ENCODE data around the gene THEM5. TPM values are rescaled to one million over a fixed set of nuclear protein-coding genes. Genes with fewer than 3 reads are reported as not detected.
A peak's percentile ranks its signal among the peaks of the same experiment; 100 is the strongest.

The THEM5 gene
- total RNA-seq, 1 donor from 2014 or later = not detected

DNA sequence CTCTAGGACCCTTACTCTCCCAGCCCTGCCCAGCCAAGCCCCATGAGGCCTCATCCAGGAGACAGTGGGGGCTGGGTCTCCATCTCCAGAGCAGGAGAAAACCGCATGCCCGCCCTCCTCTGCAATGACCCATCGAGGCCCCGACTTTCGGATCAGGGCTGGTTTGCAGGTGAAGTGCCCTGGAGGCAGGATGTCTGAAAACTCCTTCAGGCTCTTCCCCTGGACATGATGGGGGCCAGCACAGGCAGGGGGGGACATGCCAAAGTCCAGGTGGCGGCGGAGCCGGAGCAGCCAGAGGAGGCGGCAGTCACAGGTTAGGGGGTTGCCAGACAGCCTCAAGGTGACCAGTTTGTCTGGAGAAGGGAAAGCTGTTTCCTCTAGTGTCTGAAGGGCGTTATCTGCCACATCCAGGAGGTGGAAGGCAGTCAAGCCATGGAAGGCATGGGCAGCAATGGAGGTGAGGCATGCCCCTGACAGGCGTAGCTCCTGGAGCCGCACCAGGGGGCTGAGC is 52.1 kb downstream of the THEM5 start:
- H3K27me3 Mint-ChIP-seq (ENCODE audit: unreplicated experiment) = peaks cover 56% of the 10 kb centered on the region
- H3K27ac Mint-ChIP-seq (ENCODE audit: unreplicated experiment) = no peak overlapping the region
- H3K9me3 Mint-ChIP-seq (ENCODE audit: unreplicated experiment) = no peaks in the 10 kb centered on the region
- no peaks in the 10 kb centered on the region for H3K36me3 Mint-ChIP-seq (ENCODE audit: unreplicated experiment)
- DNase-seq (ENCODE audit: extremely low spot score, unreplicated experiment) = peak; percentile 76
- TF ChIP-seq, protein P1, sequence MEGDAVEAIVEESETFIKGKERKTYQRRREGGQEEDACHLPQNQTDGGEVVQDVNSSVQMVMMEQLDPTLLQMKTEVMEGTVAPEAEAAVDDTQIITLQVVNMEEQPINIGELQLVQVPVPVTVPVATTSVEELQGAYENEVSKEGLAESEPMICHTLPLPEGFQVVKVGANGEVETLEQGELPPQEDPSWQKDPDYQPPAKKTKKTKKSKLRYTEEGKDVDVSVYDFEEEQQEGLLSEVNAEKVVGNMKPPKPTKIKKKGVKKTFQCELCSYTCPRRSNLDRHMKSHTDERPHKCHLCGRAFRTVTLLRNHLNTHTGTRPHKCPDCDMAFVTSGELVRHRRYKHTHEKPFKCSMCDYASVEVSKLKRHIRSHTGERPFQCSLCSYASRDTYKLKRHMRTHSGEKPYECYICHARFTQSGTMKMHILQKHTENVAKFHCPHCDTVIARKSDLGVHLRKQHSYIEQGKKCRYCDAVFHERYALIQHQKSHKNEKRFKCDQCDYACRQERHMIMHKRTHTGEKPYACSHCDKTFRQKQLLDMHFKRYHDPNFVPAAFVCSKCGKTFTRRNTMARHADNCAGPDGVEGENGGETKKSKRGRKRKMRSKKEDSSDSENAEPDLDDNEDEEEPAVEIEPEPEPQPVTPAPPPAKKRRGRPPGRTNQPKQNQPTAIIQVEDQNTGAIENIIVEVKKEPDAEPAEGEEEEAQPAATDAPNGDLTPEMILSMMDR (IDR thresholded peaks at IDR 0.05) = no peak
- no peaks in the 10 kb centered on the region for H3K4me1 Mint-ChIP-seq (ENCODE audit: unreplicated experiment)
- H3K4me3 Mint-ChIP-seq (ENCODE audit: unreplicated experiment) = no peak overlapping the region

DNA sequence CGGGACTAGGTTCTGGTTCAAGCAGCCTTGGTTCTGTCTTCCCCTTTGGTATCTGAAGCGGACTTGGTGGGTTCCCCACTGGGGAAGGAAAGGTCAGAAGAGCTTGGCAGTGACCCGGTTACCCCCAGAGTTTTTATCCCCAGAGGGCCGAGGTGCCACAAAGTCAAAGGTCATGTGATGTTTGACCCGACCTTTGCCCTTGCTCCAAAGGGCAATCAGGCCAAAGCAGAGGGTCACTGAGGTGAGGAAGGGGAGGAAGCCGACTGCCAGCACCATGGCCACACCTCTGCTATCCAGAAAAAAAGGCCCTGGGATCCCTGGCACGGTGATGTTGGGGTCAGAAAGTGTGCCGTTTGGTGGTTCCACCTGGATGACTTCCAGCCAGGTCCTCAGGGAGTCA is 52.7 kb downstream of the THEM5 start:
- TF ChIP-seq, protein P1 (IDR thresholded peaks at IDR 0.05) = no peak
- no peaks in the 10 kb centered on the region for H3K36me3 Mint-ChIP-seq (ENCODE audit: unreplicated experiment)
- H3K4me3 Mint-ChIP-seq (ENCODE audit: unreplicated experiment) = no peak overlapping the region
- no peak overlapping the region for H3K27ac Mint-ChIP-seq (ENCODE audit: unreplicated experiment)
- H3K27me3 Mint-ChIP-seq (ENCODE audit: unreplicated experiment) = peaks cover 52% of the 10 kb centered on the region
- no peak for DNase-seq (ENCODE audit: extremely low spot score, unreplicated experiment)
- H3K9me3 Mint-ChIP-seq (ENCODE audit: unreplicated experiment) = no peaks in the 10 kb centered on the region
- H3K4me1 Mint-ChIP-seq (ENCODE audit: unreplicated experiment) = no peaks in the 10 kb centered on the region

DNA sequence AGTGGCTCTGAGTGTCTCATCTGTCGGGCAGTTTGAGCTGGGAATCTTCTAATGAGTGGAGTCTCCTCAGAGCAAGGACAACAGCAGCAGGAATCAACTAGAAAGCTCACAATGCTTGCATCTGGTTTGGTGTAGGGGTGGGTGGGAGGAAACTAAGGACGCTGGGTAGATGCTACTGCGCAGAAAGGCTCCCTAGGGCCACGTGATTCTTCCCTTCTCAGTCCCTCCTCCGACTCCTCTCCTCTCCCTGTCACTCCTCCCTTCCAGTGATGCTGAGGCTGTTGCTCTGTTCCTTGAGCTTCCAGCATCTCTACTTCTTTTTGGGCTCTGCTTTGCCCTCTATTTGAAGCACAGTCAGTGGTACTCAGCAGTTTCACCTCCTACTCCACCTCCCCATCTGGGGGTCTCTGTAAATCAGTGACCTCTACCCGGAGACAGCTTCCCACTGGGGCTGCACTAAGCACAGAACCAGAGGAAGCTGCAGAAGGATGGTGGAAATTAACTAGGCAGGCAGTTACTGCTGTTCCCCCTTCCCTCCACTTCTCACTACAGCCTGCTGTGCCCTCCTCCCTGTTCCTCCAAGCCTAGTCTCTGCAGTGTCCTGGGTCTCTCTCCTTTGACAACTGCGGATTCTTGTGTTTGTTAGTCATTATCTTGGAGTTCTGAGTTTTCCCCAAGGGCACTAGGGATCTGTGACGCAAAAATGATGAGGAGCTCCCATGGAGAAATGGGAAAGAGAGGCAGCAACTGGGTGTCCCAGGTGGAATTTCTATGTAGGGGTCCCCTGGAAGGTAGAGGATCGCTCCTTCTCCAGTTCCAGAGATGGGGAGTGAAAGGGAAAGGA is 54.1 kb downstream of the THEM5 start:
- H3K4me3 Mint-ChIP-seq (ENCODE audit: unreplicated experiment) = no peak overlapping the region
- no peak overlapping the region for H3K27ac Mint-ChIP-seq (ENCODE audit: unreplicated experiment)
- no peaks in the 10 kb centered on the region for H3K9me3 Mint-ChIP-seq (ENCODE audit: unreplicated experiment)
- H3K36me3 Mint-ChIP-seq (ENCODE audit: unreplicated experiment) = no peaks in the 10 kb centered on the region
- no peaks in the 10 kb centered on the region for H3K4me1 Mint-ChIP-seq (ENCODE audit: unreplicated experiment)
- DNase-seq (ENCODE audit: extremely low spot score, unreplicated experiment) = no peak
- H3K27me3 Mint-ChIP-seq (ENCODE audit: unreplicated experiment) = peaks cover 38% of the 10 kb centered on the region
- TF ChIP-seq, protein P1 (IDR thresholded peaks at IDR 0.05) = no peak

DNA sequence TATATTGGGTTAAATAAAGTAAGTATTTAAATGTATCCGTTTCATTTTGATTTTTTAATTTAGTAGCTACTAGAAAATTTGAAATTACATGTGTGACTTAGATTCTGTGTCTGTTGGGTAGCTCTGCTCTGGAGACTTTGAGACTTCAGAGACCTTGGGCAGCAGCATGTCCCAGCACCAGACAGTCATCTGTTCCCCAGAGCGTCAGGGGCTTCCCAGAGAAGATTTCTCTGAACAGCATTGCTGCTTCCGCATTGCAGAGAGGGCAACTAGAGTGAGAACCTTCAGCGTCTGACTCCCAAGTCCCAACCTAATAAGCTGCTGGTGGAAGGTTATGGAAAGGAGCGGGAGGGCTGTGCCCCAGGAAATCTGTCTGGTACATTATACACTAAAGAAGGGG is 54.9 kb downstream of the THEM5 start:
- Mint-ChIP-seq H3K36me3 (ENCODE audit: unreplicated experiment) (no peaks in the 10 kb centered on the region), H3K4me3 (ENCODE audit: unreplicated experiment) (no peak overlapping the region), H3K9me3 (ENCODE audit: unreplicated experiment) (no peaks in the 10 kb centered on the region), H3K4me1 (ENCODE audit: unreplicated experiment) (no peaks in the 10 kb centered on the region), H3K27ac (ENCODE audit: unreplicated experiment) (no peak overlapping the region), H3K27me3 (ENCODE audit: unreplicated experiment) (peaks cover 31% of the 10 kb centered on the region)
- no peak for DNase-seq (ENCODE audit: extremely low spot score, unreplicated experiment)
- TF ChIP-seq, protein P1 (IDR thresholded peaks at IDR 0.05) = no peak

Other genes starting within 250 kb of the THEM5 start
- gene SNX27, start 241.7 kb downstream of the THEM5 start, total RNA-seq = 33.9 and 35.5 TPM in 2 replicates
- gene CELF3, start 136.9 kb downstream of the THEM5 start, total RNA-seq = not detected in 2 replicates
- gene RIIAD1, start 132.2 kb downstream of the THEM5 start, total RNA-seq = not detected in 2 replicates
- gene MRPL9, start 90.2 kb downstream of the THEM5 start, total RNA-seq = 67.4 and 73.0 TPM in 2 replicates
- gene TDRKH, start 63.2 kb downstream of the THEM5 start, total RNA-seq = 3.0 and 3.6 TPM in 2 replicates
- not detected in 2 replicates for gene LINGO4, start 48.3 kb downstream of the THEM5 start, total RNA-seq
- gene RORC, start 21.9 kb downstream of the THEM5 start, total RNA-seq = not detected in 2 replicates
- not detected in 2 replicates for gene C2CD4D, start 13.9 kb downstream of the THEM5 start, total RNA-seq
- 11.8 and 12.3 TPM in 2 replicates for gene THEM4, start 55.8 kb upstream of the THEM5 start, total RNA-seq
- 227 and 234 TPM in 2 replicates for gene S100A10, start 140.1 kb upstream of the THEM5 start, total RNA-seq
- gene S100A11, start 183.3 kb upstream of the THEM5 start, total RNA-seq = 443 and 446 TPM in 2 replicates
- not detected in 2 replicates for gene TCHHL1, start 235.4 kb upstream of the THEM5 start, total RNA-seq